GM18502 (cell line): ENCODE results near the gene TGFBR1.
A peak's percentile ranks its signal among the peaks of the same experiment; 100 is the strongest.

ENCODE experiments used
- ATAC-seq: cut with Tn5 transposase; IDR thresholded peaks from one replicate; pipeline ENCODE4 v1.9.1; 2021; ENCODE audit warnings: mild to moderate bottlenecking; ENCODE audit not compliant: unreplicated experiment, poor library complexity

TGFBR1 gene

DNA sequence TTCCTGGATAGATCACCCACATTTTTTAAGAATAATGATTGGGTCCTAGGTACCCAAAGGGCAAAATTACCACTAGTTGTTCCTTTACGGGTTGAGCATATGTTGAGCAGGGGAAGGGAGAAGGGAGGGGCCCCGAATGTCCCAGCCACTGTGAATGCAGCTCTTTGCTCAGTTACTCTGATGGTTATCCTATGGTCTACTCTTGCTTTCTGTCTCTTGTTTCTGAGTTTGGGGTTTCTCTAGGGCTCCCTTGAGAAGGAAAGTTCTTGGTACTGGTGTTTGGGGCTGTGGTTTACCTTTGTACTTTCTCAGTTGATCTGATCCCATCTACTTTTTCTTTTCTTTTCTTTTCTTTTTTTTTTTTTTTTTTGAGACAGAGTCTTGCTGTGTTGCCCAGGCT is 61.2 kb downstream of the TGFBR1 start:
- no peak for ATAC-seq

DNA sequence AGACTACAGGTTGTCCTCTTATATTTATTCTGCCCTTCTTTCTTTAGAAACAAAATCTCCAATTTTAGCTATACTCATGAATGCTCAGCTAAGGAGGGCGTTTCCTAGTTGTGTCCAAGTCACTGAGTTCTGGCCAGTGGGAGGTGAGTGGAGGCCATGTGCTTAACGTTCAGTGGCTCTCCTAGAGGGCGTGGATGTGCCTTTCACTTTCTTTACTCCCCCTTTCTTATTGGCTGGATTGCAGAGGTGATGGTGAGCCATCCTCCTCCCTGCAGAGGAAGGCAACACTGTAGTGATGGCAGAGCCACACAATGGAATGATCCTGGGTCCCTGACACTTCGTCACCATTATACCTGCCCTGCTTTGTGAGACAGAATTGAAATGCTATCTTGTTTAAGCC is 62.2 kb downstream of the TGFBR1 start:
- ATAC-seq, result no peak

DNA sequence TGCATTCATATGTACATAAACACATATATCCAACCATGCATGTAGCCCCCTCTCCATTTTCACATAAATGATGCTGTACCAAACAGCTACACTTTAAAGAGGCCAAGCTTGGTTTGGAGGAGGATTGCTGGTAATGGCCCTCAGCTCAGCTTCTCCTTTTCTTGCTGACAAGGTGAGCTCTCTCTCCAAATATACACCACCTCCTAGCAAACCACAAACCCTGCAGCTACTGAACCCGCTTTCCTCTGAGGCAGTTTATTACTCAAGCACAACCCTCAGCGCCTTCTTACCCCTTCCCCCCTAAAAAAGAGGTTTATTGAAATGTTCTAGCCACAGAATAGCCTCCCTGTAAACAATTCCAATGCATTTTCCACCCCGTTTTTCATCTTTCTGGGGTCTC is 62.8 kb downstream of the TGFBR1 start:
- peak; percentile 50 for ATAC-seq

DNA sequence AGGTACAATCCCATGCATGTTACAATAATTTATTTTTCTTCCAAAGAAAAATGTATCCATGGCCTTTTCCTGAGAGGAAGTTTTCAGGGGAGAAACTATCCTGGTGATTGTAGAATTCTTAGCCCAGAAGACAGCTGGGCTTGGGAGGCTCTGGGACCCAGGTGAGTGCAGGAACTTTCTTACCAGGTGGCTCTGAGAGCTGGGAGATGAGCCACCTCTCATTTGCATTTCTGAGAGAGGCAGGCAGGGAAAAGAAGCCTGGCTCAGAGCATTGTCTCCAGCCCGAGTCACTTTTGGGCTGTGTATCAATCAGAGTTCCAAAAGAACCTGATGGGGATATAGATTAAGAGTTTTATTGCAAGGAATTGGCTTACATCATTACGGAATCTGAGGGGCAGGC is 64.2 kb downstream of the TGFBR1 start:
- ATAC-seq, result no peak

DNA sequence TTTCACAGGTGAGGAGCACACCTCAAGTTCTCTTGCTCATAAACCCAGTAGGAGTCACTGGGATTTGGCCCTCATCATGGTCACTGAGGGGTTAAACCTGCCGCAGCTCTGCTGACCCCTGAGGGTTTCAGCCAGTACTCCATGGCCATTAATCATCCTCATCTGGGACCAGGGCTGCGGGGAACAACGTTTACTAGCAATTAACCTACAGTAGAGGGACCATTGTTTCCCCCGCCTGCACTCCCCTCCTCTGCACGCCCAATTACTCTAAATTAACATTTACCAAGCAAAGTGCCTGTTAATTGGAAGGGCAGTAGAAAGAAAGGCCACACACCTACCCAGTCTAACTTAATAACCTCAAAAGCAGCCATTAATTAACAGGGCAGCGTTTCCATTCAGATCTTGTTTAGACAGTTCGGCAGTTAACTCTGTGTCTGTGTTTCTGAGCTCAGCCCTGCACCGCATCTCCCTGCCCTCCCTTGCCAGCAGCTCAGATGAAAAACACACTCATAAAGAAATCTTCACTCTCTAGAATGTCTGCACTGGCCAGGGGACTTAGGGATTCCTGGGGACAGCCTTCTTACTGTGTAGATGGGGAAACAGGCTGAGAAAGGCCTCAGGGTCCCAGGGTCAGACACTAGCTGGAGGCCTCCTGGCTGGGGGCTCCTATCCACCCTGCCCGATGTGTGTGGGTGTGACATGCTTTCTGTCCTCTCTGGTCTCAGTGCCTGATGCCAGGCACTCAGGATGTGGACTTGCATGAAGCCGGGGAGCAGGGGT is 65.3 kb downstream of the TGFBR1 start:
- ATAC-seq, result no peak

DNA sequence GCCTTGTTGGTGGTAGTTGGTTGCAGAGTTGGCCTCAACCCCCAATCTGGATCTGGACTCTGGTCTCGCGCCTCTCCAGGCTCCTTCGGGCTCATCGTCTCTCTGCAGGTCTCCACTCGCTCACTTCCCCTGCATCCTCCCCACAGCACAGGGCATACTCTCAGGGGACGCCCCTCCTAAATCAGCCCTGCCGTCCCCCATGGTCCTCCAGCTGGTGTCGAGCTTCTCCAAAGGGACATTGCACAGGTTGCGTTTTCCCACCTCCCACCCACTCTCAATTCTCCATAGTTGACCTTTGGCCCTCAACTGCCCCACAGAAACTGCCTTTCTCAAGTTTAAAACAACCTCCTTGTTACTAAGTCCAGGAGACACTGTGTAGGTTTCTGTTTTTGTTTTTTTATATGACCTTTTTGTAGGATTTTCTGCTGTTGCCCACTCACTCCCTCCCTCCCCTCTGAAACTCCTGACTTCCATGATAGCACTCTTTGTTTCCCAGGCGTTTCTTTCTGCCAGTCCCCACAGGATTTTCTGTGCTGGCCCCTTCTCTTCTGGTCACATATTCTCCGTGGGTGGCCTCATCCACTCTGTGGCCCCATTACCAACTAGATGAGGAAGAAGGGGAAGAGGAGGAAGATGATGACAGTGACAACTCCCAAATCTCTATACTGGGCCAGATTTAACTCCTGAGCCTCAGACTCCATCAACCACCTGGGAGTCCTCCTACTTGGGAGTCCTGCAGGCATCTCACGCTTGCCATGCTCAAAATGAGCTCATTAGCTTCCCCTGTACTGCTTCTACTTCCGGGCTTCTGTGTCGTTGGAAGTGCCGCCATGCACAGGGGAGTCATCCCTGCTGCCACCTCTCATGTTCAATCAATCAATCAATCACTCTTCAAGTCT is 66.6 kb downstream of the TGFBR1 start:
- ATAC-seq, result no peak

DNA sequence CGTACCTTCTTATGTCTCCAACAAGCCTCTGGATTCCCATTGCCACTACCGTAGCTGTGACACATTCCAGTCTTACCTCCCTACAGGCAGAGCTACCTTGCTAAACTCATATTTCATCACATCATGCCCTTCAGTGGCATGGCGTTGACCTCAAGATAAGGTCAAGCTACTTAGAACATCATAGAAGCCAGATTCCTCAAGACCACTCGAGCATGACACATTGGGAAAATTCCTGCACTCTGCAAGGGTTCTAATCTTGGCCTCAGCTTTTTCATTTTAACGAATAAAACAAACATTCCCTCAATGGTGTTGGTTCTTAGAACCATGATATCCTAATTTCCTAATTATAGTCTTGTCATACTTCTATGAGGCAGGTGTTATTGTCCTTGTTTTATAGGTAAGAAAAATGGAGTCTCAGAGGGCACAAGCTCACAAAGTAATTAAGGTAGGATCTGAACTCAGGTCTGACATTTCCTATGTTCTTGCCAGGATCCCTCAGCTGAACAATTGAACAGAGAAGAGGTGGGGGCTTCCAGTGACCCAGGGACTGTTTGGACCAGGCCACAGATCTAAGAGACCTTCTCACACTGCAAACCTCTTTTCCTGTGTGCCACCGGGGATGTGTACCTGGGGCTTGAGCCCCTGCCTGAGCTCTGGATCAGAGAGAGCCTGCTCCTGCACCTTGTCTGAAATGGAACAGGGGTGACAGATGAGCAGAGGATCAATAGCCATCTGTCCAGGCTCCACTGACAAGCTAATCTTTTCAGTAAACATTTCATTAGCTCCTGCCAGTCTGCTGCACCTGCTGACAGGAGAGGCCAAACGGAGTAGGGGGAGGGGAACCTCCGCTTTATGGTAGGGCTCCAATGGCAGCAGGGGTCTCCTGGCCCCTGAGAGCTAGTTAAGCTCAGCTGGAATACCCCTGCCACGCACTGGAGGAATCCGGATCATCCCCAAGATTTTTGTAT is 67.5 kb downstream of the TGFBR1 start:
- ATAC-seq, result no peak

DNA sequence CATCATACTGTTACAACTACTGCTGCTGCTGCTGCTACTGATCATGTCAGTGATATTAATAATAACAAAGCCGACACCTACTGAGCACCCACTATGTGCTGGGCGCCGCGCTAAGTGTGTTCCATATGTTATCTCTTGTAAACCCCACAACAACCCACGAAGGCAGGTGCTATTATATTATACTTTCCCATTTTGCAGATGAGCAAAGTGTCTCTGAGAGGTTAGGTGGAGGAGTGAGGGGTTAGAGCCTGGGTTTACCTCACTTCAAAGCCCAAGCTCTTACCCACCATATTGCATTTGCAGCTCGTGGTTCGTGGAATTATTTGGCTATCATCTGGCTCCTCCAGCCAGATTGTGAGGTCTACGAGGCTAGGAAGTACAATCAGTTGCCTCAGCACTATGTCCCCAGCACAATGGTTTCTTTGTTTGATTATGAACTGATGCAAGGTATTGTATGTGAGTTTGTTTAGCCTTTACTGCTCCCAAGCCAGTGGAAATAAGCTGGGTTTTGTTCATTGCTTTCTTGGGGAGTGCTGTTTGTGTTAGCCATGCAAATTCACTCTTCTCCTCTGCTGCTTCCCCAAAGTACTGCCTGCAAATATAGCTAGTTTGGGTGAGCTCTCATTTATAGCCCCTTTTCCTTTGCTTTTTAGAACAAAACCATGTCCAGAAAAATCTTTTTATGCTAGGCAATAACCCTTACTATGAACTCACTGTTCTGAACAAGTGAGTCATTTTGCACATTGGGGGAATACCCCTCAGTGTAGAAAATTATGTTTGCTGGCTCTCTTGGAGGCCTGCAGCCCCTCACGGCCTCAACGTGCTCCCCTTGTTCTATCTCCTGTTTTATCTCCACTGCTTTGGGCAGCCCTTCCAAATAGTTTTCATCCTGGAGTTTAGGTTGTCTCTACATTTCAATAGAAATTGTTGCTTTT is 68.9 kb downstream of the TGFBR1 start:
- ATAC-seq, result peak; percentile 76

DNA sequence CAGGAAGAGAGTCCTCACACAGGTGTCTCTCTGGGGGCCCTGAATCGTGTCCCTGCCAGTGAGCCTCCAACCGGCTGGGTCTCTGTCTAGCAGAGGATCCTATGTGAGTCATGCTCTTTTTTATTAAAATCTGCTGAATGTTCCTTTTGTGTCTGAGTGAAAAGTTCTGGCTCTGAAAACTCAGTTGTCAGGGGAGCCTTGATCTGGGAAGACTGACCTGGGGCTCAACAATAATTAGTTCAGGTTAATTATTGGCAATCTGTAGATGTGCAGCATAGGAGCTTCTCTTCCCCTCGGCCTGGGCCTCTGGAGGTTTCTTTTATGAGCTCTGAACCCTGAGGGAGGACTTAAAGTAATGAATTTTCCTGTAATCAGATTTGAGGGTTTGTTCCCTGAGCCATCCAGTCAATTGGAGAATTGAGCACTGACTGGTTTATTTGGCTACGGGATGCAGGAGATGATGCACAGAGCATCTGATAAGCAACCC is 71.7 kb downstream of the TGFBR1 start:
- no peak for ATAC-seq

DNA sequence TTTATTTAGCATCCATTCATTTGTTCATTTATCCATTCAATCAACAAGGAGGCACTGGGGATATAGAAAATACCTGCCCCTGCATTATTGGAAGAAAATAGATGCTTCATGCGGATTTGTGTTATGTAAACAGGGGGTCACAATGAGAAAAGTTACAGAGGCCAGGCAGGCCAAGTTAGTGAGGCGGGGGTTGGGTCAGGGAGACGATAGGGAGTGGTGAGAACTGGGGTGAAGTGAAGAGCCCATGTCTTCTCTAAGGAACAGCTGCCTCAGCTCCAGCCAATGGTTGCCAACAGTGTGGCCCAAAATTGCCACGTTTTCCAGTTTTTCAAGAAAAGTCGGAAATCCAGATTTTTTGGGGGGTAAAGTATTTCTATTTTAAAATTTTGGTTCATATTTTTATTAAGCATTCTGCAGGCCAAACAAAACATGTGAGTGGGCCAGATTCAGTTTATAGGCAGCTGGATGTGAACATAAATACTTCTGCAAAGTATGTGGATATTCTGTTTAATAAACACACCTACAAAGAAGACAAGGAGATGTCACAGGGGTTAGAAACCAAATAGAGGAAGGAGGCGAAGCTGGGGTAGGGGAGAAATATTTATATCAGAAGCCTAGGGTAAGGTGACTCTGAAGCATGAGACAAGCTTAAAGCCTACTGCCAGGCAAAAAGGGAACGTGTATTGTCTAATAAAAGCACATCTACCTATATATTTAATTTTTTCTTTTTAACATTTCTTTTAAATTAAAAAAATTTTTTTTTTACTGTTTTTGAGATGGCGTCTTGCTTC is 72.9 kb downstream of the TGFBR1 start:
- no peak for ATAC-seq

DNA sequence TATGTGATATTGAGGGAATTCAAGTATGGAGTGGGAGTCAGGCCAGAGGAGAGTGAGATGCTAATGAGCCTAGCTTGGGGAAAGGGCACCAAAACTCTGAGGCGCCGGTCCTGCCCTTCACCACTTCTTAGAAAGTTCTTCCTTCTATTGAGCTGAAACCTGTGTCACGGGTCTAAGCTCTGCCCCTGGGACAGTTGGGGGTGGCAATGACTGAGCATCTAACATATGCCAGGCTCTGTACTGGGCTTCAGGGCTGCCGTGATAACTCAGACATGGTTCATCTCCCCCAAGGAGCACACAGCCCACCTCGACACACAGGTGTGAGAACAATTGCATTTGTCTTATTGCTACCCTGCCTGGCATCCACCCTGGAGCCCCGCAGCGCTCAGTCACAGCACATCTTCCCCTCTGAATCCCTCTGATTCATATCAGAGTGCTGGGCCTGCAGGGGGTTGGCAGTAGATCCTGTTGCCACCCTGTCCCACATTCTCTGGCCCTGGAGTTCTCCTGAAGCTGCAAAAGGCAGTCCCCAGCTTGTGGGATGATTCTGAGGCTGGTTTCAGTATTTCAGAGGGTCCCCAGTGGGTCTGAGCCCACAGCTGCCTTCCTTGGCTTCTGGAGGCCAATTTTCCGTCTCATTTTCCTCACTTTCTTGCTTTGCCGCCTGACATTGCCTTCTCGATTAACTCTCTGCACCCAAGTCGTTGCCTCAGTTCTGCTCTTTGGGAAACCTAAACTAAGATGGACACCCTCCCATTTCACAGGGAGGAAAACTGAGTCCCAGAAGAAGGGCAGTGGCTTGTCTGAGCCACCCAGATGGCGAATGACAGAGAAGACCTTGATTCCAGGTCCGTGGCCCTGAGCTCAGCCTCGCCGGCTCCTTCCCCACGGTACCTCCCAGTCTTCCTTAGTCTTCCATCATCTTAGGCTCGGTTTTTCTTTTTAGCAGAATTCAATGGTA is 74.3 kb downstream of the TGFBR1 start:
- no peak for ATAC-seq

DNA sequence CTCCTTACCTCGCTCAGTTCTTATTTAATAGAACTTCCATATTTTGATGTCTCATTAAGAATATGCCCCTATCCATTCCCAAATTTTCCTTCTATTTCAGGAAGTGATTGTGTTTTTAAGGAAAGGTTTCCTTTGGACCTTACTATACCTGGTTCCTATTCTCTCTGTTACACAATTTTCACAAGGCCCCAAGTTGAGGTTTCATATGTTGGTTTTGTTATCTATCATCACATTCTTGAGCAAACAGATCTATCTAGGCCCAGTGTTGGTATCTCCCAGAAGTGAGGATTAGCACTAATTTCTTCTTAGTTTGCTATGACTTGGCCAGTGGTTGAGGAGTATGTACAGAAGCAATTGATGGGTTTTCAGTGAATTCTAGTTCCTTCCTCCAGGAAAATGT is 75.3 kb downstream of the TGFBR1 start:
- ATAC-seq, result peak; percentile 55

DNA sequence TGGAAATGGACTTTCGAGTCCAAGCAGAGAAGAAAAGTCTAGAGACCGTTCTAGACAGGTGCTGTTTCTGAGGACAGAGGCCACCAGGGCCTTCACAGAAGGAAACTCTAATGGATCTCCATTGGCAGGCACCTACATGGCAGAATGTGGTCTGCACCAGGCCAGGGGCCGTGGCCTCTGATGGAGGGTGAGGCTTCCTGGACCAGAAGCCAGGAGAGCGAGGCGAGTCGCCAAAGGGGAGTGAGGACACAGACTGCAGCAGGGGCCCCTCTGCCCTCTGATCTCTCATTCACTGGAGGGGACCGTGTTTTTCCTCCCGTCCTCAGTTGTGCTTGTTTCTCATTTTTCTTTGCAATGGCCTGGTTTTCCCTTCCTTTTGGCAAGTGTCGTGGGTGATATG is 75.7 kb downstream of the TGFBR1 start:
- peak; percentile 5 for ATAC-seq

DNA sequence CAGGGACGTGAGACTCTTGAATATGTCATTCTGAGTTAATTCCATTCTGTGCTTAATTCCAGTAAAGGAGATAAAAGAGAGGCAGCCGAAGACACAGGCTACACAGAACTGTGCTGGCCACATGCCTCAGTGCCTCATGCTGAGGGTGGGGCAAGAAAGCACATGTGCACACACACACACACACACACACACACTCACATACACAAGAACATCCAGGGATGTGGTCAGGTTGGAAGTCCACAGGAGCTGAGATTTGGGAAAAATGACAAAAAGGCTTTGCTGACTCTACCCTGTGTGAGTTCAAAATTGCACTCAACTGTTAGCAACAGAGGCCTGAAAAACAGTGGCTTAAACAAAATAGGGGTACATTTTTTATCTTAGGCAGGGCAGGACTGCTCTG is 76.3 kb downstream of the TGFBR1 start:
- no peak for ATAC-seq

DNA sequence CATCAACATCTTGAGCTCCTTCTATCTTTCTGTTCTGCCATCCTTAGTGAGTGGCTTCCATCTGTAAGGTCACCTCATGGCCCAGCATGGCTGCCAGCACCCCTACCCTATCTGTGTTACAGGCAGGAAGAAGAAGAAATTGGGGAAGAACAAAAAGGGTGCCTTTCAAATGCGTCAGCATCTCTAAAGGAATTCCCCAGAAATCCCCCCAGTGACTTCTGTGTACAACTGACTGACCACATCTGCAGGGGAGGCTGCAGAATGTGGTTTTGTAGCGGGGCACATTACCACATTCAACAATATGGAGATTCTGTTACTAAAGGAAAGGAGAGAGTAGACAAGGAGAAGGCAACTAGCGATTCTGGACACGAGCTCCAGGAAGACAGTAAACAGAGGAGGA is 76.7 kb downstream of the TGFBR1 start:
- ATAC-seq, result peak; percentile 53

DNA sequence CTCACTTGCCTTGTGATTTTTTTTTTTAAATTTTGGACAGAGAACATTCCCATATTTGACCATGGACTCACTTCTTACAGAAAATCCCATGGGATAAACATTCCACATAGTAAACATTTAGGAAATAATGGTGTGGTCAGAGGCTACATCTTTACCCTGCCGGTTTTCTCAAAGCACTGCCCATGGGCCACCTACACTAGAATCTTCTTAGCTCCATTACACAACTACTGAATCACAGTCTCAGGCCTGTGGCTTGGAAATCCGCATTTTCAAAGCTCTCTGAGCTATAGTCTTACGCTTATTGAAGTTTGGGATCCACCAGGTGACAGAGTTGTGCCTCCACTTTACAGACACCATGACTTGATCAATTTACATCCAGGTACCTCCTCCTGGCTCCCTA is 77.4 kb downstream of the TGFBR1 start:
- ATAC-seq, result no peak

DNA sequence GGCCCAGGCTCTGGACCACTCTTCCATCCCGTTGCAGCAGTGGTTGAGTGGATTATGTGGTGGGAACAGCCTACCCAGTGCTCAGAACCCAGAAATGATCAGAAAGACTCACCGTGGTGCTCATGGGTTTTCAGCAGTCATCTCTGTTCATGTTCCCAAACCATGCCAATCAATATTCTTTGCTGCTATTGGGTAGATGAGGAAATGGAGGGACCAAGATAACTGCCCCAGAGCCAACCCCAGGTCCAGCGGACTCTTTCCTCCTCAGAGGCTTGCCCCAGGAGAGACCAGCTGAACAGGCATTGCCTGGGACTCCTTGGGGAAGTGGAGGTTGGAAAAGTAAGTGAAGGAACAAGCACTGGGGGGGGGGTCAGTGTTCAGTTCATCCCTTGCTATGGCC is 78.7 kb downstream of the TGFBR1 start:
- ATAC-seq, result no peak
